Transverse colon (tissue), 4 donors: ENCODE measurements around the gene PTPRD. TPM values are rescaled to one million over a fixed set of nuclear protein-coding genes. Genes with fewer than 3 reads are reported as not detected.
A peak's percentile ranks its signal among the peaks of the same experiment; 100 is the strongest.

Experiments
- DNase-seq: peaks from one replicate; pipeline ENCODE4 v3.0.0-alpha.2; 2019
- H3K27ac ChIP-seq, 4 donors: fragments of 200-600 bp; sonication (generic); 2 replicates each; pipeline ENCODE4 v1.5.1; 2016 to 2018; ENCODE audit warnings: inconsistent platforms in 4 of 4
- H3K27me3 ChIP-seq: fragments of 200-600 bp; sonication (generic); 2 replicates; pipeline ENCODE4 v1.5.1; 2017; ENCODE audit warnings: inconsistent platforms
- H3K36me3 ChIP-seq, 4 donors: fragments of 200-600 bp; sonication (generic); 2 replicates each; pipeline ENCODE4 v1.5.1; 2017 to 2019; ENCODE audit warnings: inconsistent platforms in 4 of 4
- H3K4me1 ChIP-seq, 4 donors: fragments of 200-600 bp; sonication (generic); 2 replicates each; pipeline ENCODE4 v1.5.1; 2017 to 2020; ENCODE audit warnings: inconsistent platforms in 4 of 4
- H3K4me3 ChIP-seq, 4 donors: fragments of 200-600 bp; sonication (generic); 1 replicate in 1 of 4; 2 replicates in 3 of 4; pipeline versions ENCODE4 v1.5.1 to v1.6.1; 2017 to 2019; ENCODE audit warnings: inconsistent platforms in 4 of 4
- H3K9me3 ChIP-seq, 2 donors: fragments of 200-600 bp; sonication (generic); 2 replicates each; pipeline ENCODE4 v1.5.1; 2017 to 2019; ENCODE audit warnings: inconsistent platforms in 2 of 2
- EP300 ChIP-seq: sonication (generic); formaldehyde crosslinking; IDR thresholded peaks from one replicate; pipeline ENCODE4 v1.6.1; 2017; ENCODE audit warnings: antibody characterized with exemption, low read depth
- POLR2A ChIP-seq: fragments of 450-650 bp; IDR thresholded peaks from one replicate; pipeline ENCODE4 v1.6.1; 2016; ENCODE audit warnings: antibody characterized with exemption, mild to moderate bottlenecking, moderate library complexity
- POLR2AphosphoS5 ChIP-seq, 3 donors: sonication (generic); formaldehyde crosslinking; IDR thresholded peaks; one replicate each; pipeline ENCODE4 v1.6.1; 2016; ENCODE audit warnings: antibody characterized with exemption in 3 of 3
- WGBS, 2 donors: methylation state at CpG; one replicate each; pipeline ENCODE4 v1.1.5; 2018; ENCODE audit warnings: low coverage in 1 of 2; 5-methylcytosine and 5-hydroxymethylcytosine counted together
- in situ Hi-C, 4 donors: fragments of 200-750 bp; cut with MboI; loops; one replicate each; pipeline versions ENCODE4 v1.15.0 to v1.15.1; 2017; ENCODE audit warnings: low sequenced_read_pairs in 3 of 4, low pct_ligation_motif_present in 1 of 4, low pct_unique_long_range_greater_than_20kb in 1 of 4
- intact Hi-C: fragments of 100-400 bp; cut with DNase I; formaldehyde crosslinking; loops from one replicate; pipeline ENCODE4 v1.15.1; 2023; ENCODE audit warnings: low total_unique reads
- total RNA-seq, 4 donors: library from RNA; depleted of rRNA; stranded (reverse); fragments of >200 nt; gene quantifications; one replicate each; pipeline ENCODE4 v1.1.0, GENCODE V29; 2016
- TF ChIP-seq, protein P1 (sequence below), 5 experiments: fragments of 200-600 bp in 3 of 5; fragments of 450-650 bp in 2 of 5; sonication (generic) in 3 of 5; IDR thresholded peaks; 1 replicate in 2 of 5; 2 replicates in 3 of 5; pipeline ENCODE4 v1.5.1; 2016 to 2017; ENCODE audit warnings: antibody characterized with exemption in 5 of 5, inconsistent platforms in 3 of 5, mild to moderate bottlenecking in 2 of 5, moderate library complexity in 1 of 5

Gene PTPRD
- total RNA-seq, 4 donors from 2014 or later: 43.0 to 115 (median 79.1) TPM

DNA sequence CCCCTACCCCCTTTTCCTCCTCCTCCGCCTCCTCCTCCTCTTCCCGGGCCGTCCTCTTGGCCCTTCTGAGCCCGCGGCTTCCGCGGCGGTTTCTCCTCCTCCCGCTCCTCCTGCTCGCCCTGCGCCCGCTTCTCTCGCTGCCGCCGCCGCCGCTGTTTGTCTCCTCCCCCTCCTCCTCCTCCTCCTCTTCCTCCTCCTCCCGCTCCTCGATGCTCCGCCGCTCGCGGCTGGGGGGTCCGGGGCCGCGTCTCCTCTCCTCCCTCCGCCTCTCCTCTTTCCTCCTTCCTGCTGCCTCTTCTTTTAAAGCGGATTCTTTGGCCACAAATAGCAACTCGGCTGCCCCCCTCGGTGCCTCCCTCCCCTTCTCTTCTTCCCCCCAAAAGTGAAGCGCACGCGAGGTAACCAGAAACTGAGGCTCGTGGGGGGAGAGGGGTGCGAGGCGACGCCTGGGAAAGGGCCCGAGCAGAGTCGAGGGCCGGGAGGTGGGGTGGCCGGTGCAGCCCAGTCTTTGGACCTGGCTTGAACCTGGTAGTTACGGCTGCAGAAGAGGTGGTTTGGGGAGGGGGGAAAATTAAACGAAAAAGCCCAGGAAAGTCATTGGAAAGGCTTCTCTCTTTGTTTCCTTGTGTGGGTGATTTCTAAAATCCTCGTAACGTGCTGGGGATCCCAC, 1754.7 kb downstream of the PTPRD start:
- in situ Hi-C loops: no loop called here
- peak; percentile 65 for DNase-seq
- peak; percentile 19 for TF ChIP-seq POLR2A
- TF ChIP-seq EP300: no peak
- H3K27me3 ChIP-seq: peaks cover 42% of the 10 kb centered on the region
- H3K27ac ChIP-seq: peak overlapping the region; percentile 19 to 78 (median 76)
- no peaks in the 10 kb centered on the region for H3K36me3 ChIP-seq
- peak overlapping the region; percentile 29 to 88 (median 75) for H3K4me3 ChIP-seq
- intact Hi-C loops: no loop called here
- WGBS, 2 donors: 0 to 3% methylated on average over 16 to 44 of the region's 45 CpGs
- no peaks in the 10 kb centered on the region for H3K9me3 ChIP-seq
- peaks cover 0 to 17% (median 13%) of the 10 kb centered on the region in 4 donors for H3K4me1 ChIP-seq

DNA sequence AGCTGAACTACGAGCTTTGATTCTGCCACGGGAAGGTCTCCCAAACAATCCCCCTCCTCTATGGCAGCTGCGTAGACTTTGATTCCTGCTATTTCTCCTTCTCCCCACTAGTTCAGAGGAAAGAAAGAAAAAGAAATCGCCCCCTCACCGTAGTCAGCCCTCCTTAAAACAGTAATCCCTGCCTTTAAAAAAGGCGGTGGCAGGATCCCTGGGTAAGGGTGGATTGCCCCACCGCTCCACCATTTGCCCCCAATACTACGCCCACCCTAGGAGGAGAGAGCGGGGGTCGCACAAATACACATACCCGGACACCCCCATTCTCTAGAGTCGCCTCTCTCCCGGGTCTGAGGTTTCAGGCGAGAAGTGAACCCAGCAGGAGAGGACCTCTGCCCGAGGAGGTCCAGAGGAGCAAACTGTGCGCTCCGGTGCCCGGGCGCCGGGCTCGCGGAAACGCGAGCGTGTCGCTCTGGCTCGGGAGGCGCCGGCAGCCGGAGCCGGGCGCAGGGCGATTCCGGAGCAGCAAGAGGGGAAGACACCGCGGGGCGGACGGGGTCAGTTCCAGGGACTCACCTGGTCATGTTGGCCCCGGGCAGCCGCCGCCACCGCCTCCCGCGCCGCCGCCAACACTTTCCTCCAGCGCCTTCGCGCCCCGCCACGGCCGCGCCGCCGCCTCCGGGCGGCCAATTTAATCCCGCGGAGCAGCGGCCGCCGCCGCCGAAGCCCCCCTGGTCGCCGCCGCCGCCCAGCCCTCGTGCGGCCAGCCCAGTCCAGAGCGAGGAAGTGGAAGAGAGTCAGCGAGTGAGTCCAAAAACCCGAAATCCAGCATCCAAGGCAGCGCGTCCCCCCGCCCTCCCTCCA, 1755.5 kb downstream of the PTPRD start:
- Histone ChIP-seq H3K4me3 (peak overlapping the region; percentile 29 to 88 (median 75)), H3K27ac (peak overlapping the region; percentile 19 to 78 (median 76)), H3K27me3 (peaks cover 42% of the 10 kb centered on the region), H3K9me3 (no peaks in the 10 kb centered on the region), H3K36me3 (no peaks in the 10 kb centered on the region), H3K4me1 (peaks cover 0 to 17% (median 13%) of the 10 kb centered on the region in 4 donors)
- TF ChIP-seq POLR2AphosphoS5 (IDR thresholded peaks at IDR 0.05) (no peak), EP300 (no peak), POLR2A (no peak)
- TF ChIP-seq, protein P1, sequence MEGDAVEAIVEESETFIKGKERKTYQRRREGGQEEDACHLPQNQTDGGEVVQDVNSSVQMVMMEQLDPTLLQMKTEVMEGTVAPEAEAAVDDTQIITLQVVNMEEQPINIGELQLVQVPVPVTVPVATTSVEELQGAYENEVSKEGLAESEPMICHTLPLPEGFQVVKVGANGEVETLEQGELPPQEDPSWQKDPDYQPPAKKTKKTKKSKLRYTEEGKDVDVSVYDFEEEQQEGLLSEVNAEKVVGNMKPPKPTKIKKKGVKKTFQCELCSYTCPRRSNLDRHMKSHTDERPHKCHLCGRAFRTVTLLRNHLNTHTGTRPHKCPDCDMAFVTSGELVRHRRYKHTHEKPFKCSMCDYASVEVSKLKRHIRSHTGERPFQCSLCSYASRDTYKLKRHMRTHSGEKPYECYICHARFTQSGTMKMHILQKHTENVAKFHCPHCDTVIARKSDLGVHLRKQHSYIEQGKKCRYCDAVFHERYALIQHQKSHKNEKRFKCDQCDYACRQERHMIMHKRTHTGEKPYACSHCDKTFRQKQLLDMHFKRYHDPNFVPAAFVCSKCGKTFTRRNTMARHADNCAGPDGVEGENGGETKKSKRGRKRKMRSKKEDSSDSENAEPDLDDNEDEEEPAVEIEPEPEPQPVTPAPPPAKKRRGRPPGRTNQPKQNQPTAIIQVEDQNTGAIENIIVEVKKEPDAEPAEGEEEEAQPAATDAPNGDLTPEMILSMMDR (IDR thresholded peaks at IDR 0.05): no peak
- DNase-seq: peak; percentile 23
- in situ Hi-C loops (no loop called here), intact Hi-C loops (no loop called here)
- WGBS, 2 donors: 0 to 4% methylated on average over 3 to 56 of the region's 76 CpGs

DNA sequence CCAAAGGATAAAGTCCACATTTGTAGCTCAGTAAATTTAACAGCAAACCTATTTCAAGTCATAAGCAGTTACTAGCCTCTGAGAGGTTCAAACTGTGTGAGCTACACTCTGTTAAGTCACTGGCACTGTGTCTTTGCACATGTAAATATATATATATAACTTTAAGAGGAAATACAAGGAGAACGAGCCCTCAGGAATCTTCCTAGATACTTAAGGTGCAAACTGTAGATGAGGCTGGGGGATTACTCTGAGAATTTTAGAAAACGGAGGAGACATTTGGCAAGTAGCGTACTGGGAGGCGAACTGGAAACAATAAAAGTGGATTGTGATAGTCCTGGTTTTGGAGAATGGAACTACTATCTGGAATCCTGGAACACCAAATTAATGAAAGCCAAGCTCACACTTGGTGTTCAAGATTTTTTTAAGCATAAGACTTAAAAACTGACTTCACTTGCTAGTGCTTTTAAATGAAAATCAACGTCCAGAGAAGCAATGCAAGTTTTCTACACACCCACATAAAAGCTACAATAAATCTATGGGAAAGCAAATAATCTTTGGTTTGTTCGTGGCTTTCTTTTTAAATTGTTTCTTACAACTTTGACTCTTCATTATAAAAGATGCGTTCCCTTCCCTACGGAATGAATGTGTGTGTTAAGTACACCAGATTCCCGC, 1756.3 kb downstream of the PTPRD start:
- Histone ChIP-seq H3K9me3 (no peaks in the 10 kb centered on the region), H3K4me1 (peaks cover 0 to 17% (median 13%) of the 10 kb centered on the region in 4 donors), H3K36me3 (no peaks in the 10 kb centered on the region), H3K27me3 (peaks cover 42% of the 10 kb centered on the region), H3K27ac (peak overlapping the region; percentile 19 to 78 (median 76)), H3K4me3 (peak overlapping the region; percentile 29 to 88 (median 75))
- DNase-seq: no peak
- in situ Hi-C loops (no loop called here), intact Hi-C loops (no loop called here)
- TF ChIP-seq, protein P1 (IDR thresholded peaks at IDR 0.05): no peak
- WGBS, 2 donors: 14 to 16% methylated on average over 9 of the region's 9 CpGs

DNA sequence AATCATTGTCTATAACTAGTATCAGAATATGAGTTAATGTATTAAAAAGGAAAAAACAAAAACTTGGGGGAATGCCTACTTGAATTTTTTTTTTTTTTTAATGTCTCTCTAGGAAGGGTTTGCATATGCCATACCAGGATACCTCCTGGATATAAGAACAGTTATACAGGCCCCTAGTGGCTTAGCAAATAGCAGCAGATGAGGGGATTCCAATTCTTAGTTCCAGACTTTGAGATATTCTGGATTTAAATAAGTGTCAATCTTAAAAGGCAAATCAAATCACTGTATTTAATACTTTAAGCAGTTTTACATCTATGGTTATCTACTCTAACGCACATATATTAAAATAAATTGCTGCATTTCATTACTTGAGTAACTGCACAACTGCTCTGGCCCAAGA, 1757.8 kb downstream of the PTPRD start:
- no peak overlapping the region for H3K4me3 ChIP-seq
- H3K4me1 ChIP-seq: peaks cover 0 to 17% (median 13%) of the 10 kb centered on the region in 4 donors
- in situ Hi-C loops (no loop called here), intact Hi-C loops (no loop called here)
- DNase-seq: no peak
- H3K27ac ChIP-seq: no peak overlapping the region
- 55 to 58% methylated on average over 1 of the region's 1 CpG for WGBS, 2 donors
- H3K27me3 ChIP-seq: peaks cover 42% of the 10 kb centered on the region
- H3K36me3 ChIP-seq: no peaks in the 10 kb centered on the region
- H3K9me3 ChIP-seq: no peaks in the 10 kb centered on the region
- no peak for TF ChIP-seq EP300
- no peak for TF ChIP-seq POLR2A
- TF ChIP-seq, protein P1 (IDR thresholded peaks at IDR 0.05): peak in 2 of 5 experiments; percentile 19 to 25
- TF ChIP-seq POLR2AphosphoS5 (IDR thresholded peaks at IDR 0.05): no peak
